Measurements from ENCODE around the gene PTK7. TPM values are rescaled to one million over a fixed set of nuclear protein-coding genes. Genes with fewer than 3 reads are reported as not detected.
A peak's percentile ranks its signal among the peaks of the same experiment; 100 is the strongest.

The PTK7 gene
- total and polyA plus RNA-seq, 4 donors: 37.4 to 173 (median 84.2) TPM

DNA sequence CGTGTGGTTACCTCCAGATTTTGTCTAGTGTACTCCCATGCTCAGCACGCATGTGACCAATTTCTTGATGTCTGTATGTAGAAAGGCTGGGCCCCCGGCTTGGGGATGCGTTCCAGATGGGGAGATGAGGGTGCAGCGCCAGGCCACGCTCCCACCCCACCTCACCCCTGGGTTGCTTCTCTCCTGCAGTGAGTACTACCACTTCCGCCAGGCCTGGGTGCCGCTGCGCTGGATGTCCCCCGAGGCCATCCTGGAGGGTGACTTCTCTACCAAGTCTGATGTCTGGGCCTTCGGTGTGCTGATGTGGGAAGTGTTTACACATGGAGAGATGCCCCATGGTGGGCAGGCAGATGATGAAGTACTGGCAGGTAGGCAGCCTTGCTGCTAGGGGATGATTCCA lies 83.5 kb downstream of the PTK7 start:
- TF ChIP-seq, protein P1, sequence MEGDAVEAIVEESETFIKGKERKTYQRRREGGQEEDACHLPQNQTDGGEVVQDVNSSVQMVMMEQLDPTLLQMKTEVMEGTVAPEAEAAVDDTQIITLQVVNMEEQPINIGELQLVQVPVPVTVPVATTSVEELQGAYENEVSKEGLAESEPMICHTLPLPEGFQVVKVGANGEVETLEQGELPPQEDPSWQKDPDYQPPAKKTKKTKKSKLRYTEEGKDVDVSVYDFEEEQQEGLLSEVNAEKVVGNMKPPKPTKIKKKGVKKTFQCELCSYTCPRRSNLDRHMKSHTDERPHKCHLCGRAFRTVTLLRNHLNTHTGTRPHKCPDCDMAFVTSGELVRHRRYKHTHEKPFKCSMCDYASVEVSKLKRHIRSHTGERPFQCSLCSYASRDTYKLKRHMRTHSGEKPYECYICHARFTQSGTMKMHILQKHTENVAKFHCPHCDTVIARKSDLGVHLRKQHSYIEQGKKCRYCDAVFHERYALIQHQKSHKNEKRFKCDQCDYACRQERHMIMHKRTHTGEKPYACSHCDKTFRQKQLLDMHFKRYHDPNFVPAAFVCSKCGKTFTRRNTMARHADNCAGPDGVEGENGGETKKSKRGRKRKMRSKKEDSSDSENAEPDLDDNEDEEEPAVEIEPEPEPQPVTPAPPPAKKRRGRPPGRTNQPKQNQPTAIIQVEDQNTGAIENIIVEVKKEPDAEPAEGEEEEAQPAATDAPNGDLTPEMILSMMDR (IDR thresholded peaks at IDR 0.05; ENCODE audit: control extremely low read depth, extremely low read depth): no peak
- no peak overlapping the region for H3K27ac ChIP-seq (ENCODE audit: low read depth in 1 of 2, low read length in 1 of 2)
- ATAC-seq (ENCODE audit: insufficient read depth, low FRiP score) (no peak), DNase-seq (no peak)
- no peak overlapping the region for H3K9ac ChIP-seq (ENCODE audit: insufficient read depth in 1 of 2, low read length in 2 of 2)
- WGBS, 2 donors: 94 to 98% methylated on average over 11 of the region's 11 CpGs
- H3K4me1 ChIP-seq (ENCODE audit: control insufficient read depth in 5 of 5, insufficient read depth in 5 of 5, low read length in 5 of 5): no peaks in the 10 kb centered on the region
- H3K4me3 ChIP-seq: no peak overlapping the region
- peaks cover 0 to 35% (median 13%) of the 10 kb centered on the region in 4 donors for H3K36me3 ChIP-seq (ENCODE audit: control insufficient read depth in 4 of 4, insufficient read depth in 4 of 4, low read length in 4 of 4)
- H3K9me3 ChIP-seq (ENCODE audit: control insufficient read depth in 4 of 4, insufficient read depth in 3 of 4, low read length in 3 of 4): no peaks in the 10 kb centered on the region
- H3K27me3 ChIP-seq (ENCODE audit: control insufficient read depth in 3 of 3, insufficient read depth in 3 of 3, low read length in 2 of 3): no peaks in the 10 kb centered on the region

DNA sequence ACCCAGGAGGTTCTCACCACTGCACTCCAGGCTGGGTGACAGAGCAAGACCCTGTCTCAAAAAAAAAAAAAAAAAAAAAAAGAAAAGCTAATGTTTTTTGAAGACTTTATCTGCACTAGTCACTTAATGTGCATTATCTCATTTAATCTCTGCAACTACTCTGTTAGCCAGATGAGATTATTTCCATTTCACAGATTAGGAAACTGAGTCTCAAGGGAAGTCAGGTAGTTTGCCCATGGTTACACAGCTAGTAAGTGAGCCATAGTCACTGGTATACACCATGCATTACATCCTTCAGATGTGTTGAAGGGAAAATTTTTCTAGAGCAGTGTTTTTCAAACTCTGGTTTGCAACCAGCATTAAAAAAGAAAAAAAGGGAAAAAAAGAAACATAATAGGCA lies 87.8 kb downstream of the PTK7 start:
- TF ChIP-seq, protein P1 (IDR thresholded peaks at IDR 0.05; ENCODE audit: control extremely low read depth, extremely low read depth): no peak
- ATAC-seq (ENCODE audit: insufficient read depth, low FRiP score) (no peak), DNase-seq (no peak)
- Histone ChIP-seq H3K36me3 (ENCODE audit: control insufficient read depth in 4 of 4, insufficient read depth in 4 of 4, low read length in 4 of 4) (peaks cover 0 to 19% (median 11%) of the 10 kb centered on the region in 4 donors), H3K4me3 (no peak overlapping the region), H3K27ac (ENCODE audit: low read depth in 1 of 2, low read length in 1 of 2) (no peak overlapping the region), H3K27me3 (ENCODE audit: control insufficient read depth in 3 of 3, insufficient read depth in 3 of 3, low read length in 2 of 3) (no peaks in the 10 kb centered on the region), H3K9me3 (ENCODE audit: control insufficient read depth in 4 of 4, insufficient read depth in 3 of 4, low read length in 3 of 4) (no peaks in the 10 kb centered on the region), H3K4me1 (ENCODE audit: control insufficient read depth in 5 of 5, insufficient read depth in 5 of 5, low read length in 5 of 5) (no peaks in the 10 kb centered on the region), H3K9ac (ENCODE audit: insufficient read depth in 1 of 2, low read length in 2 of 2) (no peak overlapping the region)

DNA sequence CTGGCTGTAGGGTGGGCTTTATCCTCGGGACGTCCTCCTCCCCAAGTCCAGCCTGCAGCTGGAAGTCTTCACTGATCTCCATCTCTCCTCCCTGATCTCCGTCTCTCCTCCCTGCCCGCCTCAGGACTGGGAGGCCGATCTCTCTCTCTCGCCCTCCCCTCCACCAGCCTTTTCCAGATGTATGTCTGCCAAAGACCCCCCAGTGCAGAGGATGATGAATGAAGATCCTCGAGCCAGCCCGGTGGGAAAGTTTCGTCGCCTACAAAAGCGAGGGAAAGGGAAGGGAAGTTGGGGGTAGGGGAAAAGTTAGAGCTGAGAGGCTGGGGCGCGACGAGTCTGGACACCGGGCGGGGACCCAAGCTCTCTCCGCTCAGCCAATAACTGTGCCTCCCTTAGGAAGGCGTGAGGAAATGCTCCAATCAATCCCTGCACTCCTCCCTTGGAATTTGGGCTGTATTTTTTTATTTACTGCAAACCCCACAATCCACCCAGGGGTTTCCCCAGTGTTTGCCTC lies 94.4 kb downstream of the PTK7 start:
- no peaks in the 10 kb centered on the region for H3K9me3 ChIP-seq (ENCODE audit: control insufficient read depth in 4 of 4, insufficient read depth in 3 of 4, low read length in 3 of 4)
- peaks cover under 1 to 5% (median 3%) of the 10 kb centered on the region in 4 donors for H3K36me3 ChIP-seq (ENCODE audit: control insufficient read depth in 4 of 4, insufficient read depth in 4 of 4, low read length in 4 of 4)
- ATAC-seq (ENCODE audit: insufficient read depth, low FRiP score) (peak; percentile 27), DNase-seq (peak; percentile 90 to 96 (median 93))
- TF ChIP-seq, protein P1 (IDR thresholded peaks at IDR 0.05; ENCODE audit: control extremely low read depth, extremely low read depth): no peak
- 1 to 2% methylated on average over 18 of the region's 18 CpGs for WGBS, 2 donors
- H3K27me3 ChIP-seq (ENCODE audit: control insufficient read depth in 3 of 3, insufficient read depth in 3 of 3, low read length in 2 of 3): no peaks in the 10 kb centered on the region
- H3K4me3 ChIP-seq: peak overlapping the region; percentile 53
- H3K4me1 ChIP-seq (ENCODE audit: control insufficient read depth in 5 of 5, insufficient read depth in 5 of 5, low read length in 5 of 5): peaks cover 0 to 31% (median 14%) of the 10 kb centered on the region in 5 donors
- H3K27ac ChIP-seq (ENCODE audit: low read depth in 1 of 2, low read length in 1 of 2): peak overlapping the region; percentile 81 to 84
- peak overlapping the region; percentile 76 to 90 for H3K9ac ChIP-seq (ENCODE audit: insufficient read depth in 1 of 2, low read length in 2 of 2)

All from lung (tissue), 12 donors.